Suprapubic skin (tissue), 3 donors: Measurements from ENCODE around the gene LRRIQ3.

Experiments
- POLR2AphosphoS5 ChIP-seq, 3 donors: sonication (generic); formaldehyde crosslinking; IDR thresholded peaks; one replicate each; pipeline ENCODE4 v1.6.1; 2017; ENCODE audit warnings: antibody characterized with exemption in 3 of 3
- TF ChIP-seq, protein P1 (sequence below), 2 donors: fragments of 200-600 bp in 1 of 2; fragments of 450-650 bp in 1 of 2; sonication (generic) in 1 of 2; IDR thresholded peaks; one replicate each; pipeline ENCODE4 v1.5.1; 2016 to 2019; ENCODE audit warnings: antibody characterized with exemption in 2 of 2, mild to moderate bottlenecking in 1 of 2, moderate library complexity in 1 of 2

DNA sequence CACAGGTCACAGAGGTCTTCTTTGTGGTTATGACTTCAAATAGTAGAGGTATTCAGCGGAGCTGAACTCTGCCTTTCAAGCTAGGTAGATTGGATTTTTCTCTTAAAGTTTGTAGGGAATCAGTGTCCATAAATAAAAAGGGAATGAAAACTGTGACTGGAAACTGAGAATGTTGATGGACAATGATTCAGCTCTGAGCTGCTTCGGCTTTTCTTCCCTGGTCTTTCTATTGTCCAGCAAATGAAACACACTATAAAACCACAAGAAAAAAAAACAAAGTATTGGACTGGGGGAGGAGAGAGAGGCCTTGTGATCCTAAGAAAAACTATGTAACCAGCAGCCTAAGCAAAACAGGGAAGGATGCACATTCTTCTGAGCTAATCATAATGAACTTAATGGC, 48.3 kb upstream of the LRRIQ3 start:
- TF ChIP-seq, protein P1, sequence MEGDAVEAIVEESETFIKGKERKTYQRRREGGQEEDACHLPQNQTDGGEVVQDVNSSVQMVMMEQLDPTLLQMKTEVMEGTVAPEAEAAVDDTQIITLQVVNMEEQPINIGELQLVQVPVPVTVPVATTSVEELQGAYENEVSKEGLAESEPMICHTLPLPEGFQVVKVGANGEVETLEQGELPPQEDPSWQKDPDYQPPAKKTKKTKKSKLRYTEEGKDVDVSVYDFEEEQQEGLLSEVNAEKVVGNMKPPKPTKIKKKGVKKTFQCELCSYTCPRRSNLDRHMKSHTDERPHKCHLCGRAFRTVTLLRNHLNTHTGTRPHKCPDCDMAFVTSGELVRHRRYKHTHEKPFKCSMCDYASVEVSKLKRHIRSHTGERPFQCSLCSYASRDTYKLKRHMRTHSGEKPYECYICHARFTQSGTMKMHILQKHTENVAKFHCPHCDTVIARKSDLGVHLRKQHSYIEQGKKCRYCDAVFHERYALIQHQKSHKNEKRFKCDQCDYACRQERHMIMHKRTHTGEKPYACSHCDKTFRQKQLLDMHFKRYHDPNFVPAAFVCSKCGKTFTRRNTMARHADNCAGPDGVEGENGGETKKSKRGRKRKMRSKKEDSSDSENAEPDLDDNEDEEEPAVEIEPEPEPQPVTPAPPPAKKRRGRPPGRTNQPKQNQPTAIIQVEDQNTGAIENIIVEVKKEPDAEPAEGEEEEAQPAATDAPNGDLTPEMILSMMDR (IDR thresholded peaks at IDR 0.05): no peak
- TF ChIP-seq POLR2AphosphoS5 (IDR thresholded peaks at IDR 0.05): no peak
